ENCODE data around the gene AQR. TPM values are rescaled to one million over a fixed set of nuclear protein-coding genes. Genes with fewer than 3 reads are reported as not detected.

Gene AQR
- total RNA-seq, 1 experiment from 2014 or later = 26.1 TPM

DNA sequence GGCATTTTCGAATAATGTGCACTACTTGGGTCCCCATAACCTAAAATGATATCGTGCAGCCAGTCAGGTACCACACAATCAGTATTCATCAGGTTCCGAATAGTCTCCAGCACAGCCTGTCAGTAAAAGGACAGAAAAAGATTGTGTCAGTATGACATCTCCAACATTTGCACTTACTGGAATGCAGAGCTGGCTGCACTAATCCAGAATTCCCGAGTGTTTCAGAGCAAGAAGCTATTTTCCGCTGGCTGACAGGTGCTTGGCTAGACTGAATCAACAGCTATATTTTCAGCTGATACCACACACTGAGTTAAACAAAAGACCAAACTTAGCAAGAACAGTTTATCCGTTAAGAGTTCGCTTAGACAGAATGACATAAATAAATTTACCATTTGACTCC is 68.8 kb downstream of the AQR start:
- Histone ChIP-seq H3F3A (ENCODE audit: low read length, unreplicated experiment) (no peaks in the 10 kb centered on the region), H3K9me3 (ENCODE audit: low read length) (no peaks in the 10 kb centered on the region), H3K9me2 (replicated peaks; ENCODE audit: low read length) (no peaks in the 10 kb centered on the region), H3K9ac (ENCODE audit: low read length) (no peak overlapping the region), H2AFZ (ENCODE audit: low read length) (no peak overlapping the region), H3K4me3 (ENCODE audit: low read length) (no peak overlapping the region), H3K4me1 (ENCODE audit: insufficient read depth, low read length) (no peaks in the 10 kb centered on the region), H4K20me1 (ENCODE audit: low read length) (no peaks in the 10 kb centered on the region), H3K79me2 (ENCODE audit: low read length) (no peaks in the 10 kb centered on the region), H3K27me3 (ENCODE audit: low read length) (no peaks in the 10 kb centered on the region), H3K27ac (ENCODE audit: low read length) (no peak overlapping the region), H3K4me2 (ENCODE audit: low read length) (no peak overlapping the region), H3K36me3 (ENCODE audit: low read depth, low read length) (peaks cover 46% of the 10 kb centered on the region)
- ATAC-seq (no peak), DNase-seq (no peak)
- ChIA-PET POLR2A (ENCODE audit: unreplicated experiment) (no interaction called here), CTCF (no interaction called here)
- BruUV-seq (replicated peaks) = no TSS peak
- intact Hi-C loops (cut with micrococcal nuclease) = loop anchor here (10.0 kb wide), 1 partner anchor 96 kb away; no protein-coding TSS in a partner anchor
- no peak for TF ChIP-seq EZH2phosphoT487 (IDR thresholded peaks at IDR 0.05; ENCODE audit: borderline replicate concordance, low read length)
- TF ChIP-seq EZH2 (IDR thresholded peaks at IDR 0.05; ENCODE audit: low read length, unreplicated experiment) = no peak
- TF ChIP-seq, protein P1, sequence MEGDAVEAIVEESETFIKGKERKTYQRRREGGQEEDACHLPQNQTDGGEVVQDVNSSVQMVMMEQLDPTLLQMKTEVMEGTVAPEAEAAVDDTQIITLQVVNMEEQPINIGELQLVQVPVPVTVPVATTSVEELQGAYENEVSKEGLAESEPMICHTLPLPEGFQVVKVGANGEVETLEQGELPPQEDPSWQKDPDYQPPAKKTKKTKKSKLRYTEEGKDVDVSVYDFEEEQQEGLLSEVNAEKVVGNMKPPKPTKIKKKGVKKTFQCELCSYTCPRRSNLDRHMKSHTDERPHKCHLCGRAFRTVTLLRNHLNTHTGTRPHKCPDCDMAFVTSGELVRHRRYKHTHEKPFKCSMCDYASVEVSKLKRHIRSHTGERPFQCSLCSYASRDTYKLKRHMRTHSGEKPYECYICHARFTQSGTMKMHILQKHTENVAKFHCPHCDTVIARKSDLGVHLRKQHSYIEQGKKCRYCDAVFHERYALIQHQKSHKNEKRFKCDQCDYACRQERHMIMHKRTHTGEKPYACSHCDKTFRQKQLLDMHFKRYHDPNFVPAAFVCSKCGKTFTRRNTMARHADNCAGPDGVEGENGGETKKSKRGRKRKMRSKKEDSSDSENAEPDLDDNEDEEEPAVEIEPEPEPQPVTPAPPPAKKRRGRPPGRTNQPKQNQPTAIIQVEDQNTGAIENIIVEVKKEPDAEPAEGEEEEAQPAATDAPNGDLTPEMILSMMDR (conservative IDR thresholded peaks at IDR 0.05; ENCODE audit: low read depth, low read length) = no peak

DNA sequence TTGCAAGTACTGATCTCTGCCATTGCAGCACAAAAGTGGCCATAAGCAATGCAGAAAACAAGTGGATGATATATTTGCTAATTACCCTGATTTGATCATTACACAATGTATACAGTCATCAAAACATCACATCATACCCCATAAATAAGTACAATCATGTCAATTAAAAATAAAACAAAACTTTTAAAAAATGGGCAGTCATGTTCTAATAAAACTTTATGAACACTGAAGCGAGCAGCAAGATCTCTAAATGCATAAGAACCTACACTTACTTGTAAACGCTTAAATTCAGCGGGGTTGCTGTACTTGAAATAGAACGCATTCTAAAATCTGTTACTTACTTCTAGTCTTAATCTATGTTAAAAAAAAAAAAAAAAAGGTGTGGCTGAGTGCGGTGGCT is 73.4 kb downstream of the AQR start:
- Histone ChIP-seq H3K79me2 (ENCODE audit: low read length) (no peaks in the 10 kb centered on the region), H4K20me1 (ENCODE audit: low read length) (no peaks in the 10 kb centered on the region), H3K9ac (ENCODE audit: low read length) (no peak overlapping the region), H3K27me3 (ENCODE audit: low read length) (no peaks in the 10 kb centered on the region), H3F3A (ENCODE audit: low read length, unreplicated experiment) (no peaks in the 10 kb centered on the region), H3K9me3 (ENCODE audit: low read length) (peaks cover 19% of the 10 kb centered on the region), H3K4me3 (ENCODE audit: low read length) (no peak overlapping the region), H3K4me2 (ENCODE audit: low read length) (no peak overlapping the region), H3K4me1 (ENCODE audit: insufficient read depth, low read length) (no peaks in the 10 kb centered on the region), H3K27ac (ENCODE audit: low read length) (no peak overlapping the region), H3K36me3 (ENCODE audit: low read depth, low read length) (peaks cover 74% of the 10 kb centered on the region), H3K9me2 (replicated peaks; ENCODE audit: low read length) (no peaks in the 10 kb centered on the region), H2AFZ (ENCODE audit: low read length) (no peak overlapping the region)
- DNase-seq (no peak), ATAC-seq (no peak)
- intact Hi-C loops (cut with micrococcal nuclease) = no loop called here
- no TSS peak for BruUV-seq (replicated peaks)
- CTCF ChIA-PET = no interaction called here
- no peak for TF ChIP-seq EZH2phosphoT487 (IDR thresholded peaks at IDR 0.05; ENCODE audit: borderline replicate concordance, low read length)
- no peak for TF ChIP-seq EZH2 (IDR thresholded peaks at IDR 0.05; ENCODE audit: low read length, unreplicated experiment)
- TF ChIP-seq, protein P1 (conservative IDR thresholded peaks at IDR 0.05; ENCODE audit: low read depth, low read length) = no peak
- POLR2A ChIA-PET (ENCODE audit: unreplicated experiment) = no interaction called here

DNA sequence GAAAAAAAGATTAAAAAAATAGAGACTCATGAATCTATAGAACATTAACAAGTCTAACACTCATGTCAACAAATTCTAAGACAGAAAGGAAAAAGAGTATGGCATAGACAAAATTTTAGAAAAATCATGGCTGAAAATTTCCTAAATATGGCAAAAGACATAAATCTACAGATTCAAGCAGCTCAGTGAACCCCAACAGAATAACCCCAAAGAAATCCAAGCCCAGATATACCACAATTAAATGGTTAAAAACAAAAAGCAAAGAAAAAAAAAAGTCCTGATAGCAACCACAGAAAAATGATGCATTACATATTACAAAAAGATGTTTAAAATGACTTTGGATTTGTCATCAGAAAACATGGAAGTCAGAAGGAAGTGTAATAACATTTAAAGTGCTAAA is 75.6 kb downstream of the AQR start:
- Histone ChIP-seq H3K9me2 (replicated peaks; ENCODE audit: low read length) (no peaks in the 10 kb centered on the region), H2AFZ (ENCODE audit: low read length) (no peak overlapping the region), H3K27ac (ENCODE audit: low read length) (no peak overlapping the region), H3K4me3 (ENCODE audit: low read length) (no peak overlapping the region), H3K79me2 (ENCODE audit: low read length) (no peaks in the 10 kb centered on the region), H3K9ac (ENCODE audit: low read length) (no peak overlapping the region), H3K9me3 (ENCODE audit: low read length) (peaks cover 19% of the 10 kb centered on the region), H3K27me3 (ENCODE audit: low read length) (no peaks in the 10 kb centered on the region), H4K20me1 (ENCODE audit: low read length) (no peaks in the 10 kb centered on the region), H3K4me1 (ENCODE audit: insufficient read depth, low read length) (no peaks in the 10 kb centered on the region), H3F3A (ENCODE audit: low read length, unreplicated experiment) (no peaks in the 10 kb centered on the region), H3K4me2 (ENCODE audit: low read length) (no peak overlapping the region), H3K36me3 (ENCODE audit: low read depth, low read length) (peaks cover 74% of the 10 kb centered on the region)
- no peak for TF ChIP-seq EZH2 (IDR thresholded peaks at IDR 0.05; ENCODE audit: low read length, unreplicated experiment)
- no peak for TF ChIP-seq EZH2phosphoT487 (IDR thresholded peaks at IDR 0.05; ENCODE audit: borderline replicate concordance, low read length)
- TF ChIP-seq, protein P1 (conservative IDR thresholded peaks at IDR 0.05; ENCODE audit: low read depth, low read length) = no peak
- DNase-seq (no peak), ATAC-seq (no peak)
- POLR2A ChIA-PET (ENCODE audit: unreplicated experiment) = no interaction called here
- intact Hi-C loops (cut with micrococcal nuclease) = no loop called here
- CTCF ChIA-PET = no interaction called here
- no TSS peak for BruUV-seq (replicated peaks)

Data from PC-3 (cell line).